ENCODE results near the gene KDM5B. TPM values are rescaled to one million over a fixed set of nuclear protein-coding genes. Genes with fewer than 3 reads are reported as not detected.
A peak's percentile ranks its signal among the peaks of the same experiment; 100 is the strongest.

KDM5B gene
- polyA plus RNA-seq, 1 of the 3 experiments (the other 2 are of a cell fraction) = 21.7 TPM

- Histone ChIP-seq H3K27me3 (ENCODE audit: insufficient read depth) (no peaks in the 10 kb centered on the region), H3K4me3 (ENCODE audit: low read depth in 2 of 2, low read length in 1 of 2) (no peak overlapping the region; a peak in 1 of 4 replicates), H3K9me3 (no peaks in the 10 kb centered on the region), H2AFZ (ENCODE audit: low read depth) (peak overlapping the region; percentile 96; the same call in 1 of the 2 replicates), H3K79me2 (ENCODE audit: insufficient read depth) (peaks cover 35% of the 10 kb centered on the region), H4K20me1 (ENCODE audit: insufficient read depth) (peaks cover 23% of the 10 kb centered on the region), H3K9ac (no peak overlapping the region), H3K4me1 (ENCODE audit: control insufficient read depth in 1 of 2, insufficient read depth in 2 of 2, low read depth in 1 of 2, low read length in 1 of 2) (peaks cover 19 to 34% of the 10 kb centered on the region in 2 experiments; a peak in 3 of 4 replicates), H3K36me3 (replicated peaks in 1 of 2; ENCODE audit: control insufficient read depth in 1 of 2, insufficient read depth in 2 of 2, low read length in 1 of 2) (no peaks in the 10 kb centered on the region), H3K27ac (ENCODE audit: low read depth in 2 of 2, low read length in 1 of 2) (peak overlapping the region; percentile 60 to 91; a peak in 3 of 4 replicates), H3F3A (replicated peaks; ENCODE audit: insufficient read depth) (peaks cover 6% of the 10 kb centered on the region), H3K4me2 (peak overlapping the region; percentile 94), H3K9me2 (no peaks in the 10 kb centered on the region)
- CTCF ChIA-PET = interaction anchor here (0.9 to 1.9 kb wide), 4 partner anchors 12 to 44 kb away, joined by 3 to 5 read pairs (median 4); no protein-coding TSS in a partner anchor
- TF ChIP-seq GABPA (IDR thresholded peaks at IDR 0.05; ENCODE audit: low read depth) (no peak), ZBTB33 (IDR thresholded peaks at IDR 0.05; ENCODE audit: borderline replicate concordance, low read depth) (no peak), NRF1 (IDR thresholded peaks at IDR 0.05; ENCODE audit: low read depth, low read length) (no peak), RAD21 (IDR thresholded peaks at IDR 0.05; ENCODE audit: low read length) (no peak), PBX3 (IDR thresholded peaks at IDR 0.05) (no peak), TCF12 (IDR thresholded peaks at IDR 0.05) (no peak), NFIC (IDR thresholded peaks at IDR 0.05; ENCODE audit: borderline replicate concordance) (no peak), FOXM1 (IDR thresholded peaks at IDR 0.05; ENCODE audit: low read depth) (no peak), SIN3A (IDR thresholded peaks at IDR 0.05; ENCODE audit: borderline replicate concordance, low read depth, low read length) (no peak), RFX5 (IDR thresholded peaks at IDR 0.05; ENCODE audit: low read length) (no peak), EP300 (IDR thresholded peaks at IDR 0.05; ENCODE audit: borderline replicate concordance in 1 of 2, low read depth in 1 of 2, low read length in 1 of 2) (no peak)
- TF ChIP-seq, protein P1, sequence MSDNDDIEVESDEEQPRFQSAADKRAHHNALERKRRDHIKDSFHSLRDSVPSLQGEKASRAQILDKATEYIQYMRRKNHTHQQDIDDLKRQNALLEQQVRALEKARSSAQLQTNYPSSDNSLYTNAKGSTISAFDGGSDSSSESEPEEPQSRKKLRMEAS (IDR thresholded peaks at IDR 0.05; ENCODE audit: low read depth) = no peak
- 88% methylated on average over 15 of the region's 15 CpGs for WGBS (ENCODE audit: low lambda C conversion rate)
- POLR2A ChIA-PET = interaction anchor here (0.8 kb wide), 1 partner anchor 9 kb away, joined by 4 read pairs; no protein-coding TSS in a partner anchor
- DNase-seq = no peak
These were observed 1.5 kb upstream of the KDM5B start for GRCh38 chr1:202809597-202810159.

- Histone ChIP-seq H4K20me1 (ENCODE audit: insufficient read depth) (peaks cover 44% of the 10 kb centered on the region), H2AFZ (ENCODE audit: low read depth) (no peak overlapping the region), H3K4me2 (peak overlapping the region; percentile 86), H3K27me3 (ENCODE audit: insufficient read depth) (no peaks in the 10 kb centered on the region), H3K4me1 (ENCODE audit: control insufficient read depth in 1 of 2, insufficient read depth in 2 of 2, low read depth in 1 of 2, low read length in 1 of 2) (peaks cover 27 to 38% of the 10 kb centered on the region in 2 experiments; a peak in 3 of 4 replicates), H3K36me3 (replicated peaks in 1 of 2; ENCODE audit: control insufficient read depth in 1 of 2, insufficient read depth in 2 of 2, low read length in 1 of 2) (no peaks in the 10 kb centered on the region), H3F3A (replicated peaks; ENCODE audit: insufficient read depth) (peaks cover 12% of the 10 kb centered on the region), H3K9me3 (no peaks in the 10 kb centered on the region), H3K9ac (peak overlapping the region; percentile 93), H3K9me2 (no peaks in the 10 kb centered on the region), H3K27ac (ENCODE audit: low read depth in 2 of 2, low read length in 1 of 2) (peak overlapping the region; percentile 72 to 93), H3K79me2 (ENCODE audit: insufficient read depth) (peaks cover 57% of the 10 kb centered on the region), H3K4me3 (ENCODE audit: low read depth in 2 of 2, low read length in 1 of 2) (peak overlapping the region; percentile 96 to 99)
- CTCF ChIA-PET = no interaction called here
- TF ChIP-seq RXRA (IDR thresholded peaks at IDR 0.05; ENCODE audit: borderline replicate concordance, low read depth) (no peak), ELF1 (IDR thresholded peaks at IDR 0.05) (no peak), FOXJ3 (CRISPR knock-in tag; IDR thresholded peaks at IDR 0.05) (no peak), YY1 (IDR thresholded peaks at IDR 0.05; ENCODE audit: low read depth) (peak; percentile 83), TAF1 (IDR thresholded peaks at IDR 0.05; ENCODE audit: borderline replicate concordance, low read depth, low read length) (peak; percentile 53; the same call in 1 of the 2 replicates)
- DNase-seq = peak; percentile 90
- POLR2A ChIA-PET = interaction anchor here (0.6 to 1.2 kb wide), 4 partner anchors 14 to 1880 kb away, joined by 3 to 4 read pairs (median 3); no protein-coding TSS in a partner anchor
- 0% methylated on average over 4 of the region's 45 CpGs for WGBS (ENCODE audit: low lambda C conversion rate)
These were observed 733 bp downstream of the KDM5B start for GRCh38 chr1:202807451-202807925.
